ENCODE measurements around the gene THBS2. TPM values are rescaled to one million over a fixed set of nuclear protein-coding genes. Genes with fewer than 3 reads are reported as not detected.
"Not testable (repeated sequence)": the region's sequence is repeated elsewhere in the genome, so short reads cannot be mapped to it uniquely, and the experiment has no call there.

Gene THBS2
- total and polyA plus RNA-seq, 9 donors = 26.5 to 151 (median 65.3) TPM

GRCh38 chr6:169201985-169202384 lies 51.7 kb downstream of the THBS2 start:
- no peaks in the 10 kb centered on the region for H3K36me3 ChIP-seq
- no peak for DNase-seq
- 93 to 95% (median 94%) methylated on average over 12 of the region's 12 CpGs for WGBS, 3 donors
- H3K4me3 ChIP-seq = no peak overlapping the region
- H3K27me3 ChIP-seq = no peaks in the 10 kb centered on the region
- H3K4me1 ChIP-seq (ENCODE audit: insufficient read depth) = peaks cover 8% of the 10 kb centered on the region
- no peaks in the 10 kb centered on the region for H3K9me3 ChIP-seq
- intact Hi-C loops (cut with DNase I) = loop anchor here in 1 of 4 donors (10.0 kb wide), 1 partner anchor 243 kb away; no protein-coding TSS in a partner anchor
- TF ChIP-seq, protein P1, sequence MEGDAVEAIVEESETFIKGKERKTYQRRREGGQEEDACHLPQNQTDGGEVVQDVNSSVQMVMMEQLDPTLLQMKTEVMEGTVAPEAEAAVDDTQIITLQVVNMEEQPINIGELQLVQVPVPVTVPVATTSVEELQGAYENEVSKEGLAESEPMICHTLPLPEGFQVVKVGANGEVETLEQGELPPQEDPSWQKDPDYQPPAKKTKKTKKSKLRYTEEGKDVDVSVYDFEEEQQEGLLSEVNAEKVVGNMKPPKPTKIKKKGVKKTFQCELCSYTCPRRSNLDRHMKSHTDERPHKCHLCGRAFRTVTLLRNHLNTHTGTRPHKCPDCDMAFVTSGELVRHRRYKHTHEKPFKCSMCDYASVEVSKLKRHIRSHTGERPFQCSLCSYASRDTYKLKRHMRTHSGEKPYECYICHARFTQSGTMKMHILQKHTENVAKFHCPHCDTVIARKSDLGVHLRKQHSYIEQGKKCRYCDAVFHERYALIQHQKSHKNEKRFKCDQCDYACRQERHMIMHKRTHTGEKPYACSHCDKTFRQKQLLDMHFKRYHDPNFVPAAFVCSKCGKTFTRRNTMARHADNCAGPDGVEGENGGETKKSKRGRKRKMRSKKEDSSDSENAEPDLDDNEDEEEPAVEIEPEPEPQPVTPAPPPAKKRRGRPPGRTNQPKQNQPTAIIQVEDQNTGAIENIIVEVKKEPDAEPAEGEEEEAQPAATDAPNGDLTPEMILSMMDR (IDR thresholded peaks at IDR 0.05) = no peak
- TF ChIP-seq POLR2A (IDR thresholded peaks at IDR 0.05) (no peak), EP300 (IDR thresholded peaks at IDR 0.05) (no peak)
- no peak overlapping the region for H3K27ac ChIP-seq

- no peak for DNase-seq
- intact Hi-C loops (cut with DNase I) = loop anchor here in 1 of 4 donors (10.0 kb wide), 1 partner anchor 244 kb away; no protein-coding TSS in a partner anchor
Measured at GRCh38 chr6:169200893-169201514, 52.6 kb downstream of the THBS2 start.

DNA sequence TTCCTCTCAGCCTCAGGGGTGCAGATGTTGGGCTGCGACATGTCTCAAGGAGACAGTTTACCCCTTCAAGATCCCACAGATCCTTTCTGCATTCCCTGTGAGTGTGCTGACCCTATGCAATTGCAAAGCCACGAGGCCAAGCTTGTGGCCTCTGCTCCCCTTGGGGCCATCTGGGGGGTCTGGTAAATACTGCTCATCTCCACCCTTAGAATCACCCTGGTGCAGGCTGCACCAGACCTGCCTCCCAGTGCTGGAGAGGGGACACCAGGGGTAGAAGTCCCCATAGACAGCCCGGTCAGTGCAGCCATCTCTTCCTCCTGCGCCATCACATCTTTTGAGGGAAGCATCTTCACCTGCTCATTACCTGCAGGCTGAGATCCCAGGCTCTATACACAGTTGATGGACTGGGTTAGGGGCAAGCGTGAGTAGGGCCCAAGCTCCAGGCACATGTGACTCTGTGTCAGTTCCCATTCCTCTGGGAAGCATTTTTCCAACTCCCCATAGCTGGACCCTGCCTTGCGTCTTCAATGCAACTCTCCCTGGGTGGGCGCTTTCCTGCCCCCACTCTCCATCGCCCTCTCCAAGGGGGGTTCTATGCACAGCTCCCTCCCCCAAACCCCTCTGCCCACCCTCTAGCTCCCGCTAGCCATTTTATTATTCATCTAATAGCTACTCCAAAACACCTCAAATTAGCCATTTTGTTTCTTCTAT lies 53.9 kb downstream of the THBS2 start:
- TF ChIP-seq EP300 (IDR thresholded peaks at IDR 0.05) (no peak), POLR2A (IDR thresholded peaks at IDR 0.05) (no peak)
- TF ChIP-seq, protein P1 (IDR thresholded peaks at IDR 0.05) = no peak
- intact Hi-C loops (cut with DNase I) = loop anchor here in 1 of 4 donors (10.0 kb wide), 1 partner anchor 245 kb away; no protein-coding TSS in a partner anchor
- WGBS, 3 donors = 92 to 97% (median 96%) methylated on average over 9 of the region's 9 CpGs
- DNase-seq = no peak
- H3K4me1 ChIP-seq (ENCODE audit: insufficient read depth) = no peaks in the 10 kb centered on the region
- H3K36me3 ChIP-seq = no peaks in the 10 kb centered on the region
- H3K9me3 ChIP-seq = no peaks in the 10 kb centered on the region
- no peak overlapping the region for H3K27ac ChIP-seq
- H3K4me3 ChIP-seq = no peak overlapping the region
- no peaks in the 10 kb centered on the region for H3K27me3 ChIP-seq

More at GRCh38 chr6:169200893-169201514, 52.6 kb downstream of the THBS2 start:
- Histone ChIP-seq H3K27ac (no peak overlapping the region), H3K4me1 (ENCODE audit: insufficient read depth) (peaks cover 8% of the 10 kb centered on the region), H3K27me3 (no peaks in the 10 kb centered on the region), H3K9me3 (no peaks in the 10 kb centered on the region), H3K36me3 (no peaks in the 10 kb centered on the region), H3K4me3 (no peak overlapping the region)
- 86 to 96% (median 93%) methylated on average over 11 of the region's 11 CpGs for WGBS, 3 donors
- TF ChIP-seq, protein P1 (IDR thresholded peaks at IDR 0.05) = no peak
- TF ChIP-seq EP300 (IDR thresholded peaks at IDR 0.05) (no peak), POLR2A (IDR thresholded peaks at IDR 0.05) (no peak)

- no peaks in the 10 kb centered on the region for H3K27me3 ChIP-seq
- H3K9me3 ChIP-seq = no peaks in the 10 kb centered on the region
- no peak overlapping the region for H3K4me3 ChIP-seq
- peaks cover 2% of the 10 kb centered on the region for H3K4me1 ChIP-seq (ENCODE audit: insufficient read depth)
- intact Hi-C loops (cut with DNase I) = no loop called here
- TF ChIP-seq, protein P1 (IDR thresholded peaks at IDR 0.05) = no peak
- no peak for TF ChIP-seq POLR2A (IDR thresholded peaks at IDR 0.05)
- no peak for TF ChIP-seq EP300 (IDR thresholded peaks at IDR 0.05)
- H3K27ac ChIP-seq = no peak overlapping the region
- 96 to 99% (median 98%) methylated on average over 3 of the region's 3 CpGs for WGBS, 3 donors
- DNase-seq = no peak
- no peaks in the 10 kb centered on the region for H3K36me3 ChIP-seq
Measured at GRCh38 chr6:169198885-169199284, 54.8 kb downstream of the THBS2 start.

- H3K36me3 ChIP-seq; H3K9me3 ChIP-seq; H3K27ac ChIP-seq; intact Hi-C loops (cut with DNase I); H3K4me1 ChIP-seq (ENCODE audit: insufficient read depth); H3K27me3 ChIP-seq; DNase-seq; H3K4me3 ChIP-seq: not testable (repeated sequence)
- WGBS, 3 donors = 93 to 95% (median 94%) methylated on average over 15 of the region's 15 CpGs
Measured at GRCh38 chr6:169197929-169198328, 55.7 kb downstream of the THBS2 start.

DNA sequence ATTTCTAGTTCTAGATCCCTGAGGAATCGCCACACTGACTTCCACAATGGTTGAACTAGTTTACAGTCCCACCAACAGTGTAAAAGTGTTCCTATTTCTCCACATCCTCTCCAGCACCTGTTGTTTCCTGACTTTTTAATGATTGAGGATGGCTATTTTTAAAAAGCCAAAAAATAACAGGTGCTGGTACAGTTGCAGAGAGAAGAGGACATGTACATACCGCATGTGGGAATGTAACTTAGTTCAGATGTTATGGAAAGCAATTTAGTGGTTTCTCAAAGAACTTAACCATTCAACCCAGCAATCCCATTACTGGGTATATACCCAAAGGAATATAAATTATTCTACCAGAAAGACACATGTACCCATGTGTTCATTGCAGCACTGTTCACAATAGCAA lies 57.4 kb downstream of the THBS2 start:
- H3K27ac ChIP-seq; H3K27me3 ChIP-seq; H3K9me3 ChIP-seq; H3K4me3 ChIP-seq; H3K36me3 ChIP-seq; DNase-seq; H3K4me1 ChIP-seq (ENCODE audit: insufficient read depth); intact Hi-C loops (cut with DNase I): not testable (repeated sequence)
- WGBS, 3 donors = 88 to 98% (median 97%) methylated on average over 1 to 2 of the region's 2 CpGs

Data from ovary (tissue), 9 donors.